ENCODE data around the gene CR1L. TPM values are rescaled to one million over a fixed set of nuclear protein-coding genes. Genes with fewer than 3 reads are reported as not detected.

Gene CR1L
- total and polyA plus RNA-seq, 9 donors = 0.22 to 0.65 (median 0.33) TPM; not detected in 3

- WGBS (ENCODE audit: insufficient coverage) = 51% methylated on average over 16 of the region's 17 CpGs
- no peak for DNase-seq
- peaks cover 6% of the 10 kb centered on the region for H3K4me1 ChIP-seq (ENCODE audit: control insufficient read depth, insufficient read depth, low read length)
- peak overlapping the region; percentile 48 for H3K4me3 ChIP-seq (ENCODE audit: low read length)
- no peak overlapping the region for H3K27ac ChIP-seq (ENCODE audit: low read length)
- H3K36me3 ChIP-seq (ENCODE audit: control insufficient read depth, insufficient read depth, low read length) = no peaks in the 10 kb centered on the region
- H3K9me3 ChIP-seq (replicated peaks; ENCODE audit: control insufficient read depth, low read depth, low read length) = no peaks in the 10 kb centered on the region
- H3K27me3 ChIP-seq (ENCODE audit: control insufficient read depth, insufficient read depth, low read length) = peaks cover 22% of the 10 kb centered on the region
Measured at GRCh38 chr1:207645635-207646081, 725 bp downstream of the CR1L start.

GRCh38 chr1:207646171-207646570 is 1.2 kb downstream of the CR1L start:
- Histone ChIP-seq H3K27ac (ENCODE audit: low read length) (no peak overlapping the region), H3K4me1 (ENCODE audit: control insufficient read depth, insufficient read depth, low read length) (peaks cover 6% of the 10 kb centered on the region), H3K27me3 (ENCODE audit: control insufficient read depth, insufficient read depth, low read length) (peaks cover 22% of the 10 kb centered on the region), H3K9me3 (replicated peaks; ENCODE audit: control insufficient read depth, low read depth, low read length) (no peaks in the 10 kb centered on the region), H3K36me3 (ENCODE audit: control insufficient read depth, insufficient read depth, low read length) (no peaks in the 10 kb centered on the region), H3K4me3 (ENCODE audit: low read length) (no peak overlapping the region)
- DNase-seq = no peak

GRCh38 chr1:207646944-207647579 is 2.1 kb downstream of the CR1L start:
- Histone ChIP-seq H3K4me3 (ENCODE audit: low read length) (no peak overlapping the region), H3K9me3 (replicated peaks; ENCODE audit: control insufficient read depth, low read depth, low read length) (no peaks in the 10 kb centered on the region), H3K27ac (ENCODE audit: low read length) (no peak overlapping the region), H3K36me3 (ENCODE audit: control insufficient read depth, insufficient read depth, low read length) (no peaks in the 10 kb centered on the region), H3K4me1 (ENCODE audit: control insufficient read depth, insufficient read depth, low read length) (peaks cover 6% of the 10 kb centered on the region), H3K27me3 (ENCODE audit: control insufficient read depth, insufficient read depth, low read length) (peaks cover 22% of the 10 kb centered on the region)
- WGBS (ENCODE audit: insufficient coverage) = 59% methylated on average over 2 of the region's 4 CpGs
- no peak for DNase-seq

- no peaks in the 10 kb centered on the region for H3K36me3 ChIP-seq (ENCODE audit: control insufficient read depth, insufficient read depth, low read length)
- H3K27ac ChIP-seq (ENCODE audit: low read length) = no peak overlapping the region
- H3K4me1 ChIP-seq (ENCODE audit: control insufficient read depth, insufficient read depth, low read length) = peaks cover 6% of the 10 kb centered on the region
- H3K27me3 ChIP-seq (ENCODE audit: control insufficient read depth, insufficient read depth, low read length) = peaks cover 22% of the 10 kb centered on the region
- no CpG with 5 or more reads among the region's 4 CpGs for WGBS (ENCODE audit: insufficient coverage)
- H3K9me3 ChIP-seq (replicated peaks; ENCODE audit: control insufficient read depth, low read depth, low read length) = no peaks in the 10 kb centered on the region
- H3K4me3 ChIP-seq (ENCODE audit: low read length) = no peak overlapping the region
- DNase-seq = no peak
Measured at GRCh38 chr1:207647671-207648333, 2.9 kb downstream of the CR1L start.

GRCh38 chr1:207648334-207649209 is 3.6 kb downstream of the CR1L start:
- no peak overlapping the region for H3K27ac ChIP-seq (ENCODE audit: low read length)
- H3K27me3 ChIP-seq (ENCODE audit: control insufficient read depth, insufficient read depth, low read length) = peaks cover 22% of the 10 kb centered on the region
- no peak for DNase-seq
- no CpG with 5 or more reads among the region's 5 CpGs for WGBS (ENCODE audit: insufficient coverage)
- H3K9me3 ChIP-seq (replicated peaks; ENCODE audit: control insufficient read depth, low read depth, low read length) = no peaks in the 10 kb centered on the region
- peaks cover 6% of the 10 kb centered on the region for H3K4me1 ChIP-seq (ENCODE audit: control insufficient read depth, insufficient read depth, low read length)
- no peak overlapping the region for H3K4me3 ChIP-seq (ENCODE audit: low read length)
- H3K36me3 ChIP-seq (ENCODE audit: control insufficient read depth, insufficient read depth, low read length) = no peaks in the 10 kb centered on the region

- H3K27ac ChIP-seq (ENCODE audit: low read length) = no peak overlapping the region
- 15% methylated on average over 4 of the region's 5 CpGs for WGBS (ENCODE audit: insufficient coverage)
- H3K4me1 ChIP-seq (ENCODE audit: control insufficient read depth, insufficient read depth, low read length) = peaks cover 6% of the 10 kb centered on the region
- H3K9me3 ChIP-seq (replicated peaks; ENCODE audit: control insufficient read depth, low read depth, low read length) = no peaks in the 10 kb centered on the region
- peaks cover 22% of the 10 kb centered on the region for H3K27me3 ChIP-seq (ENCODE audit: control insufficient read depth, insufficient read depth, low read length)
- no peak for DNase-seq
- H3K36me3 ChIP-seq (ENCODE audit: control insufficient read depth, insufficient read depth, low read length) = no peaks in the 10 kb centered on the region
- no peak overlapping the region for H3K4me3 ChIP-seq (ENCODE audit: low read length)
Measured at GRCh38 chr1:207649210-207649753, 4.3 kb downstream of the CR1L start.

GRCh38 chr1:207649865-207650580 is 5.1 kb downstream of the CR1L start:
- Histone ChIP-seq H3K27ac (ENCODE audit: low read length) (no peak overlapping the region), H3K4me1 (ENCODE audit: control insufficient read depth, insufficient read depth, low read length) (peaks cover 6% of the 10 kb centered on the region), H3K4me3 (ENCODE audit: low read length) (no peak overlapping the region), H3K36me3 (ENCODE audit: control insufficient read depth, insufficient read depth, low read length) (no peaks in the 10 kb centered on the region), H3K9me3 (replicated peaks; ENCODE audit: control insufficient read depth, low read depth, low read length) (no peaks in the 10 kb centered on the region), H3K27me3 (ENCODE audit: control insufficient read depth, insufficient read depth, low read length) (peaks cover 17% of the 10 kb centered on the region)
- DNase-seq = no peak
- WGBS (ENCODE audit: insufficient coverage) = 60% methylated on average over 3 of the region's 4 CpGs

- H3K9me3 ChIP-seq (replicated peaks; ENCODE audit: control insufficient read depth, low read depth, low read length) = no peaks in the 10 kb centered on the region
- DNase-seq = no peak
- H3K4me3 ChIP-seq (ENCODE audit: low read length) = no peak overlapping the region
- no CpG with 5 or more reads among the region's 1 CpG for WGBS (ENCODE audit: insufficient coverage)
- H3K4me1 ChIP-seq (ENCODE audit: control insufficient read depth, insufficient read depth, low read length) = no peaks in the 10 kb centered on the region
- H3K36me3 ChIP-seq (ENCODE audit: control insufficient read depth, insufficient read depth, low read length) = no peaks in the 10 kb centered on the region
- no peak overlapping the region for H3K27ac ChIP-seq (ENCODE audit: low read length)
- H3K27me3 ChIP-seq (ENCODE audit: control insufficient read depth, insufficient read depth, low read length) = peaks cover 7% of the 10 kb centered on the region
Measured at GRCh38 chr1:207651583-207651982, 6.7 kb downstream of the CR1L start.

- Histone ChIP-seq H3K9me3 (replicated peaks; ENCODE audit: control insufficient read depth, low read depth, low read length) (no peaks in the 10 kb centered on the region), H3K4me1 (ENCODE audit: control insufficient read depth, insufficient read depth, low read length) (no peaks in the 10 kb centered on the region), H3K36me3 (ENCODE audit: control insufficient read depth, insufficient read depth, low read length) (no peaks in the 10 kb centered on the region), H3K27ac (ENCODE audit: low read length) (no peak overlapping the region), H3K27me3 (ENCODE audit: control insufficient read depth, insufficient read depth, low read length) (peaks cover 2% of the 10 kb centered on the region), H3K4me3 (ENCODE audit: low read length) (no peak overlapping the region)
- no CpG with 5 or more reads among the region's 2 CpGs for WGBS (ENCODE audit: insufficient coverage)
- no peak for DNase-seq
Measured at GRCh38 chr1:207654320-207654719, 9.4 kb downstream of the CR1L start.
